GM19328 (cell line): ENCODE data around the gene CSGALNACT2.
"Not testable (repeated sequence)": the region's sequence is repeated elsewhere in the genome, so short reads cannot be mapped to it uniquely, and the experiment has no call there.

Experiments
- ATAC-seq: cut with Tn5 transposase; IDR thresholded peaks from one replicate; pipeline ENCODE4 v1.9.1; 2021; ENCODE audit warnings: mild to moderate bottlenecking, moderate library complexity; ENCODE audit not compliant: unreplicated experiment

Gene CSGALNACT2

DNA sequence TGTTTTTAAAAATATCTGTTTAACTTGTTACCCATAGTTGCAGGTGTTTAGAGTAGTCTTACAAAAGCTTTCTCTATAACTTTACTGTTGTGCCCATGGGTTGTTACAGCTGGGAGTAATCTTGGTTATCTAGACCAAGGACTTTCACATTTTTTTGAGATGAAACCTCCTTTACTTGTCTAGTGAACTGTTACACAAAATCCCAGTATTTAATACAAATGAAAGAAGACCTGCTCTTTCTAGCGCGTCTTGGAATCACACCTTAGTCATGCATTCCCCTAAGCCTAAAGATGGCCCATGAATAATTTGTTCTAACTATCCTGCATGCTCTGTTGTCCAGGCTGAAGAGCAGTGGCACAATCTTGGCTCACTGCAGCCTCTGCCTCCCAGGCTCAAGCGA, 38.0 kb downstream of the CSGALNACT2 start:
- no peak for ATAC-seq

GRCh38 chr10:43177595-43177994, 39.4 kb downstream of the CSGALNACT2 start:
- no peak for ATAC-seq

DNA sequence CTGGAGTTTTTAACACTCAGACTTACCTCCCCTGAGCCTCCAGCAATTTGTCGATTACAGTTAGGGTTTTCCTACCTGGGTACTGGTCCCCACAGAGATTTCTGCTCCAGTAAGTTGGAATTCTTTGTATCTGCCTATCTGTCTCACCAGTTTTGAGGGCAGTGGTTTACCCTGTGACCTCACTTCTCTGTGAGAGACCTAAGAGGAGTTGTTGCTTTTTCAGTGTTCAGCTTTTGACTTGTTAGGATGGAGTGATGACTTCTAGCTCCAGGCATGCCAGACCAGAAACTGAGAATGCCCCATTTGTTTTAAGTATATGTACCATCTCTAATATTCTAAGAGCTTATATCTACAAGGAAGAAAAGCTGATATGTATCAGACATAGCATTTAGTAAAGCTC, 42.9 kb downstream of the CSGALNACT2 start:
- ATAC-seq: no peak

GRCh38 chr10:43183764-43184163, 45.5 kb downstream of the CSGALNACT2 start:
- not testable (repeated sequence) for ATAC-seq

DNA sequence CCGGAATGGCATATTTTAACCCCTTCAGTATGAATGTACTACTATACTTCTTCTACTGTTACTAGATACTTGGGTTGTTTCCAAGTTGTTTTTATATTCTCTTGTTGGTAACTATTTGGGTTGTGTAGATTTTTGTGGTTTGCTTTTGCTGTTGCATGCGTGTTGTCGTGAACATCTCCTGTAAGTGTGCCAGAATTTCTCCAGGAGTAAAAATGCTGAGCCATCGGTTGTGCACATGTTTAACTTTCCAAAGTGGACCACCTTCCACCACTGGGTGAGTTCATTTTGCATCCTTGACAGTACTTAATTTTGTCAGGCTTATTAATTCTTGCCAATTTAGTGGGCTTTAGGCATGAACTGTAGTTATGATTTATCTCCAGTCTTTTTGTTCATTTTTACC, 47.9 kb downstream of the CSGALNACT2 start:
- ATAC-seq: no peak

DNA sequence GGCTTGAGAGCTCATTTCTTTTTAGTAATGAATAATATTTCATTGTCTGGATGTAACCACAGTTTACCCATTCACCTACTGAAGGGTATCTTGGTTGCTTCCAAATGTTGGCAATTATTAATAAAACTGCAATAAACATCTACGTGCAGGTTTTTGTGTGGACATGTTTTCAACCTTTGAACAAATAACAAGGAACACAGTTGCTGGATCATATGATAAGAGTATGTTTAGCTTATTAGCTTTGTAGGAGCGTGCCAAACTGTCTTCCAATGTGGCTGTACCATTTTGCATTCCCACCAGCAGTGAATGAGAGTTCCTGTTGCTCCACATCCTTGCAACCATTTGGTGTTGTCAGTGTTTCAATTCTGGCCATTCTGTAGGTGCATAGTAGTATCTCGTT, 49.0 kb downstream of the CSGALNACT2 start:
- ATAC-seq: no peak

- ATAC-seq: no peak
Measured at GRCh38 chr10:43188702-43189101, 50.5 kb downstream of the CSGALNACT2 start.

DNA sequence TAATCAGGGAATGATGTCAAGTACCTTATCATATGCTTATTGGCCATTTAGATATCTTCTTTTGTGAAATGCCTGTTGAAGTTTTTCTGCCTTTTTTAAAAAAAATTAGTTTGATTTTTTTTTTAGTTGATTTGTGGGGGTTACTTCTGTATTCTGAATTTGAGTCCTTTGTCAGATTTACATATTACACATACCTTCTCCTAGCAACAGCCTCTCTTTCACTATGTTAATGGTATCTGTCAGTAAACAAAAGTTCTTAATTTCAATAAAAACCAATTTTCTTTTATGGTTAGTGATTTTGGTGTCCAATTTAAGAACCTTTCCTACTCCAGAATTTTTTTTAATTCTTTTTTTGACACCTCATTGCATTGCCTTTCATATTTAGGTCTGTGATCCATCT, 52.0 kb downstream of the CSGALNACT2 start:
- no peak for ATAC-seq

GRCh38 chr10:43190775-43191174, 52.5 kb downstream of the CSGALNACT2 start:
- ATAC-seq: no peak

DNA sequence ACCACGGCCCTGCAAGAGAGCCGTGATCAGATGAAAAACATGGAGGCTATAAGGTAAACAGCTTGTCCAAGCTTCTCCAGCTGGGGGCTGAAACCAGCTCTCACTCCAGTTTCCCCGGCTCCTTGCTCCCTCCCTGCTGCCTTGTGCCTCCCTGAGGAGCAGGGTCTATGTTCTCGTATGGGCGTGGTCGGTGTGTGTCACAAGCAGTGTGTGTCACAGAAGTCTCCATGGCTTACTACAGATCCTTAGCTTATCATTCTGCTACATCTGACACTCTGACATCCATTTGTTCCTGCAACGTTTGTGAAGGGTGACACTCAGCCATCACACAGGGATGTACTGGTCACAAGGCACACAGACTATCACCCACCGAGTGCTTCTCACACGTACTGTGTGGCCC, 54.6 kb downstream of the CSGALNACT2 start:
- ATAC-seq: no peak

GRCh38 chr10:43193496-43194080, 55.3 kb downstream of the CSGALNACT2 start:
- no peak for ATAC-seq

- ATAC-seq: no peak
Measured at GRCh38 chr10:43194266-43194665, 56.0 kb downstream of the CSGALNACT2 start.

GRCh38 chr10:43194859-43195258, 56.6 kb downstream of the CSGALNACT2 start:
- ATAC-seq: no peak

DNA sequence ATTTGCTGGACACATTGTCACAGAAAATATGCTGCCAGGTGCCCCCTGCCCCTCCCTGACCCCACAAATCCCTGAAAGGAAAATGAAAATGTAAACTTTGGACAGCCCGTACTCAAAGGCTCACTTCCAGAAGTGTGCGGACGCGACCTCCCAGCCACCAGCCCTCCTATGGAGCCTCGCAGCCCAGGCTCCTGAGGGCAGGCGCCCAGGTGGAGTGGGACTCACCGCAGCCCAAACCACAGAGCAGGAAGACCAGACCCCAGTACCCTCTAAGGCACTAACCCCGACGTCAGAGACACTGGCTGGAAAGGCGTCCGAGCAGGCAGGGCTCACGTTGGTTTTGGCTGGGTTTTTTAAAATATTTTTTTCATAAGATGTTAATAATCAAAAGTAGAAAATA, 57.3 kb downstream of the CSGALNACT2 start:
- ATAC-seq: no peak

DNA sequence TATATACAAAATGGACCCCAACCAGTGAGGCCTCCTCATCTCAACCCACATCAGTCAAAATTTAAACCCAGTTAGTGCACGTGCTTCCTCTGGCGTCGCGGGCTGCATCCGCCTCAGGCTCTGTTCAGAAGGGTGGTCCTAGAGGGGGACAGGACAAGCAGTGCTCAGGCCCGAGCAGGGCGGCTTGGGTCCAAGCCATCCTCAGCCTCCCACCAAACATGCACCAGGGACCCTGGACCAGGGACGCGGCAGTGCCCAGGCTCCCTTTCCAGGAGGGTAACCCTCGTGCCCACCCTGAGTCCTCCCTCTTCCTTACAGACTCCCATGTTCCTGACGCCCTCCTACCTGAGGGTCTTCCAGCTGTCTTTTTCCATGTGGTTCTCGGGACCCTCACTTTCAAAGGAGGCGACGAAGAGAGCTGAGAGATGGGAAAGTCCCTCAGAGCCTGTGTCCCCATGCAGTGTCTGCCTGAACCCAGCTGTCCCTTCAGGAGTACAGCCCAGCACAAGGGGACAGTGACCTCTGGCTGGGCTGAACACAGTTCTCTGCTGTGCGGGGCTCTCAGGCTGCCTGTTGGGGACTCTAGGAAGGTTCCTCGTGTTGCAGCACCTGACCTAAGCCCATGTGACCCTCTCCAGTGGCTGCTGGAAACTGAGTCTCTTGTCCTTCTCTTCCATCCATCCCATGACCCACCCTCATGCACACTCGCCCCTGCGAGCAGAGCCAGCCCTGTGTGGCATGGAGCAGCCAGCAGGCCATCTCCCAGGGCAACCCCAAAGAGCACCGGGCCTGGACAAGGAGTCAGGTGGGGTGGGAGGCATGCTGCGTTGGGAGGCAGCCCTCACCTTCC, 58.1 kb downstream of the CSGALNACT2 start:
- no peak for ATAC-seq

DNA sequence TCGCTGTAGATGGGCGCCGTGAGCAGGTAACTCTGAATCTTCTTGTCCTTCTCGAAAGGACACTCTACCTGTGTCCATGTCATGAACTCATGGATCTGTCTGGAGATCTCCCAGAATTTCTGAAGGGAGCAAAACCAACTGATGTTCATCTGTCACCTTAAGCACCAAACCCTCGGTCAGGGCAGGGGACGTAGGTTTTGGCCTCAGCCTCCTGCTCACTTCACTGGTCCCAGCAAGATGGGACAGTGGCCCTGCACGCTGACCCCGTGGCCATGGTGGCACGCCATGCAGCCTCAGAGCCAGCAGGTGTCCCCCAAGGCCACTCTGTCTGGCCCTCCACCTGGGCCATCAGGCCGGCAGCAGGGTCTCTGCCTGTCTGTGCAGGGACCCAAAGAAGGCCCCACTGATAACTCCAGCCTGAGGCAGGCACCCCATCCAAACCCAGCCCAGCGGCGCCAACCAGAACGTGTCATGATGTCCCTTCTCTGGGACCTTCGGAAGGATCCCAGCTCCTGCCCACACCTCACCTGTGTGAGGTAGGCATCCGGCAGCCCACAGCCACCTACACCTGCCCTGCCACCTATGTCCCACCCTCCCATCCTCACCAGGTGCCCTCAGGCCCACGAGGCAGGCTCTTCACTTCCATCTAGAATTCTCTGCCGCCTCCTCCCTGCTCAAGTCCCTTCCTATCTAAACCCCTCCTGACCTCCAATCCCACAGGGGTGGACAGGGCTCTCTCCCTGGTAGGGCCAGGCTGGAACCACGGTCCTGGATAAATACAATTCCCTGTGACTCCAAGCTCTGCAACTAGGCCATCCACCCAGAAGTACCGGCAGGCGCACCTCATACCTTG, 59.0 kb downstream of the CSGALNACT2 start:
- ATAC-seq: no peak

GRCh38 chr10:43197834-43198681, 59.8 kb downstream of the CSGALNACT2 start:
- ATAC-seq: no peak

- no peak for ATAC-seq
Measured at GRCh38 chr10:43198682-43199005, 60.4 kb downstream of the CSGALNACT2 start.

DNA sequence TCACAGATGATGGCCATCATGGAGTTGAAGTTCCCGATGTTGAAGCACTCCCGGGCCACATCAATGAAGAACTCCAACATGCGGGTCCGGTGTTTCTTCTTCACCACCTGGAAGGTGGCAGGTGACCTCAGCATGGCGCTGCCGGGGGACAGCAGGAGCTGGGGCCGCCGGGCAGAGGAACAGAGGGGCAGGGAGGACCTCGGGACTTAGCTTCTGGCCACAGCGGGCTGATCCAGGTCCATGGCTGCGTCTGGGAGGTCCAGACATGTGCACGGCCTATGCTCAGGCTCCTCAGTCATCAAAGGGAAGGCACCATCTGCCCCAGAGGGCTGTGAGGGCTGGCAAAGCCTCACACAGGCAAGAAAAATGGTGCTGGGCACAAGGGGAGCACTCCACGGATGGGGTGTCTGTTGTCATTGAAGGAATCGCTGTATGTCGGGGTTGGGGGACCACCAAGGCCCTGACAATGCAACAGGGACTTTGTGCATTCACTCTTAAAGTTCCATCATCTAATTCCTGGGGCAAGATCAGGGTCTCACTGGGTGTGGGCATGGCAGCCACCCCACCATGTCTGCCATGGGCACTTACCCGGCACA, 60.9 kb downstream of the CSGALNACT2 start:
- ATAC-seq: no peak
